GM18867 (cell line): ENCODE data around the gene TNFRSF18.

Source experiments
- ATAC-seq: cut with Tn5 transposase; IDR thresholded peaks from one replicate; pipeline ENCODE4 v1.9.1; 2021; ENCODE audit warnings: mild to moderate bottlenecking, moderate library complexity; ENCODE audit not compliant: unreplicated experiment

TNFRSF18 gene

GRCh38 chr1:1240822-1241587 is 34.6 kb upstream of the TNFRSF18 start:
- no peak for ATAC-seq

- ATAC-seq, result no peak
Measured at GRCh38 chr1:1240348-1240732, 33.9 kb upstream of the TNFRSF18 start.

GRCh38 chr1:1239614-1240347 is 33.4 kb upstream of the TNFRSF18 start:
- no peak for ATAC-seq

GRCh38 chr1:1239227-1239613 is 32.8 kb upstream of the TNFRSF18 start:
- ATAC-seq, result no peak

- ATAC-seq, result no peak
Measured at GRCh38 chr1:1238702-1239178, 32.3 kb upstream of the TNFRSF18 start.

- ATAC-seq, result no peak
Measured at GRCh38 chr1:1237874-1238701, 31.7 kb upstream of the TNFRSF18 start.

GRCh38 chr1:1236945-1237873 is 30.8 kb upstream of the TNFRSF18 start:
- ATAC-seq, result no peak

GRCh38 chr1:1236176-1236763 is 29.9 kb upstream of the TNFRSF18 start:
- no peak for ATAC-seq

GRCh38 chr1:1235016-1235744 is 28.8 kb upstream of the TNFRSF18 start:
- ATAC-seq, result no peak

GRCh38 chr1:1234180-1234808 is 27.9 kb upstream of the TNFRSF18 start:
- ATAC-seq, result no peak

GRCh38 chr1:1233567-1233892 is 27.1 kb upstream of the TNFRSF18 start:
- ATAC-seq, result no peak

- ATAC-seq, result no peak
Measured at GRCh38 chr1:1232796-1233566, 26.6 kb upstream of the TNFRSF18 start.

GRCh38 chr1:1232208-1232795 is 25.9 kb upstream of the TNFRSF18 start, which contains the start of gene B3GALT6:
TSS of gene B3GALT6 (plus strand) at chr1:1232237. CDS start at chr1:1232279, 42 bp downstream.
- ATAC-seq, result no peak

- ATAC-seq, result peak; percentile 85
Measured at GRCh38 chr1:1231400-1232207, 25.2 kb upstream of the TNFRSF18 start, which contains the start of gene SDF4. TSS of gene SDF4 (minus strand) at chr1:1232001. CDS start at chr1:1228772, 3,229 bp downstream.

- no peak for ATAC-seq
Measured at GRCh38 chr1:1230656-1231399, 24.4 kb upstream of the TNFRSF18 start.

GRCh38 chr1:1229770-1230169 is 23.4 kb upstream of the TNFRSF18 start:
- ATAC-seq, result no peak
